ENCODE data around the gene ZCCHC7. TPM values are rescaled to one million over a fixed set of nuclear protein-coding genes. Genes with fewer than 3 reads are reported as not detected.

Gene ZCCHC7
- total and polyA plus RNA-seq, 10 of the 15 experiments (the other 5 are each of a cell fraction or from before 2014, with no cell fraction given): 42.9 to 178 (median 53.3) TPM

GRCh38 chr9:37269221-37269620, 148.8 kb downstream of the ZCCHC7 start:
- no peak overlapping the region for H3K4me2 ChIP-seq (ENCODE audit: control insufficient read depth, insufficient read depth)
- no peaks in the 10 kb centered on the region for H4K20me1 ChIP-seq (ENCODE audit: control insufficient read depth, insufficient read depth)
- ChIA-PET CTCF (interaction anchor here (1.5 kb wide), 1 partner anchor 10 kb away, joined by 4 read pairs; no protein-coding TSS in a partner anchor), SMC1A (ENCODE audit: uncharacterized antibody, unreplicated experiment) (interaction anchor here (0.9 to 2.0 kb wide), 4 partner anchors 12 to 235 kb away, joined by 3 to 8 read pairs (median 3); partner anchors contain the start of gene PAX5), RAD21 (ENCODE audit: unreplicated experiment) (no interaction called here), POLR2A (no interaction called here)
- no TSS peak for BruUV-seq (replicated peaks)
- no peaks in the 10 kb centered on the region for H3K4me1 ChIP-seq (ENCODE audit: control insufficient read depth, insufficient read depth, low read length)
- TF ChIP-seq CREM (IDR thresholded peaks at IDR 0.05; ENCODE audit: low read depth) (no peak), RELA (IDR thresholded peaks at IDR 0.05; ENCODE audit: borderline replicate concordance, partially characterized antibody) (no peak)
- TF ChIP-seq, protein P1, sequence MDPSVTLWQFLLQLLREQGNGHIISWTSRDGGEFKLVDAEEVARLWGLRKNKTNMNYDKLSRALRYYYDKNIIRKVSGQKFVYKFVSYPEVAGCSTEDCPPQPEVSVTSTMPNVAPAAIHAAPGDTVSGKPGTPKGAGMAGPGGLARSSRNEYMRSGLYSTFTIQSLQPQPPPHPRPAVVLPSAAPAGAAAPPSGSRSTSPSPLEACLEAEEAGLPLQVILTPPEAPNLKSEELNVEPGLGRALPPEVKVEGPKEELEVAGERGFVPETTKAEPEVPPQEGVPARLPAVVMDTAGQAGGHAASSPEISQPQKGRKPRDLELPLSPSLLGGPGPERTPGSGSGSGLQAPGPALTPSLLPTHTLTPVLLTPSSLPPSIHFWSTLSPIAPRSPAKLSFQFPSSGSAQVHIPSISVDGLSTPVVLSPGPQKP (IDR thresholded peaks at IDR 0.05; ENCODE audit: low read depth, low read length): no peak
- in situ Hi-C loops (cut with MboI): no loop called here
- peaks cover 3% of the 10 kb centered on the region for H3K79me2 ChIP-seq (ENCODE audit: control insufficient read depth, insufficient read depth, low read length)
- no peak overlapping the region for H3K27ac ChIP-seq (ENCODE audit: control insufficient read depth, insufficient read depth)
- 95% methylated on average over 5 of the region's 5 CpGs for WGBS (ENCODE audit: insufficient coverage, insufficient replicate concordance, low lambda C conversion rate, missing lambda C conversion rate)
- H3K9me3 ChIP-seq (replicated peaks; ENCODE audit: control insufficient read depth, insufficient read depth, low read length): no peaks in the 10 kb centered on the region; the same call in 1 of the 3 replicates
- intact Hi-C loops (cut with micrococcal nuclease; ENCODE audit: unreplicated experiment): no loop called here
- DNase-seq (ENCODE audit: low read depth, low spot score) (no peak), ATAC-seq (no peak), FAIRE-seq (no peak)
- no peaks in the 10 kb centered on the region for H3K27me3 ChIP-seq (replicated peaks in 1 of 2; ENCODE audit: control insufficient read depth in 2 of 2, insufficient read depth in 2 of 2, low read length in 1 of 2)
- H2AFZ ChIP-seq (ENCODE audit: control insufficient read depth, low read depth, low read length): no peak overlapping the region
- H3K9ac ChIP-seq (ENCODE audit: control insufficient read depth, insufficient read depth, low read length): no peak overlapping the region
- H3K4me3 ChIP-seq: no peak overlapping the region
- peaks cover 0 to 5% of the 10 kb centered on the region in 2 experiments; a peak in 2 of 4 replicates for H3K36me3 ChIP-seq (ENCODE audit: control insufficient read depth in 2 of 2, insufficient read depth in 2 of 2, low read length in 1 of 2)

GRCh38 chr9:37271679-37272078, 151.3 kb downstream of the ZCCHC7 start:
- RAD21 ChIA-PET (ENCODE audit: unreplicated experiment): no interaction called here
- H3K27ac ChIP-seq (ENCODE audit: control insufficient read depth, insufficient read depth): no peak overlapping the region
- H3K4me2 ChIP-seq (ENCODE audit: control insufficient read depth, insufficient read depth): no peak overlapping the region
- H3K27me3 ChIP-seq (replicated peaks in 1 of 2; ENCODE audit: control insufficient read depth in 2 of 2, insufficient read depth in 2 of 2, low read length in 1 of 2): no peaks in the 10 kb centered on the region
- H4K20me1 ChIP-seq (ENCODE audit: control insufficient read depth, insufficient read depth): no peaks in the 10 kb centered on the region
- no peaks in the 10 kb centered on the region; the same call in 1 of the 3 replicates for H3K9me3 ChIP-seq (replicated peaks; ENCODE audit: control insufficient read depth, insufficient read depth, low read length)
- in situ Hi-C loops (cut with MboI) (no loop called here), intact Hi-C loops (cut with micrococcal nuclease; ENCODE audit: unreplicated experiment) (no loop called here)
- 100% methylated on average over 6 of the region's 6 CpGs for WGBS (ENCODE audit: insufficient coverage, insufficient replicate concordance, low lambda C conversion rate, missing lambda C conversion rate)
- no TSS peak for BruUV-seq (replicated peaks)
- TF ChIP-seq RCOR1 (conservative IDR thresholded peaks at IDR 0.05; ENCODE audit: low read depth, low read length) (no peak), NFYA (IDR thresholded peaks at IDR 0.05; ENCODE audit: borderline replicate concordance, low read depth, low read length) (no peak), MYC (IDR thresholded peaks at IDR 0.05; ENCODE audit: insufficient read depth, insufficient read length, insufficient replicate concordance, low read length, severe bottlenecking) (no peak), ZNF384 (IDR thresholded peaks at IDR 0.05; ENCODE audit: borderline replicate concordance, low read depth, low read length) (no peak), PML (IDR thresholded peaks at IDR 0.05; ENCODE audit: low read length) (no peak)
- no peaks in the 10 kb centered on the region; a peak in 1 of 4 replicates for H3K36me3 ChIP-seq (ENCODE audit: control insufficient read depth in 2 of 2, insufficient read depth in 2 of 2, low read length in 1 of 2)
- no peak for DNase-seq (ENCODE audit: low read depth, low spot score)
- no peaks in the 10 kb centered on the region for H3K4me1 ChIP-seq (ENCODE audit: control insufficient read depth, insufficient read depth, low read length)
- CTCF ChIA-PET: no interaction called here
- peaks cover 5% of the 10 kb centered on the region for H3K79me2 ChIP-seq (ENCODE audit: control insufficient read depth, insufficient read depth, low read length)
- FAIRE-seq: no peak
- SMC1A ChIA-PET (ENCODE audit: uncharacterized antibody, unreplicated experiment): interaction anchor here (1.7 kb wide), 1 partner anchor 10 kb away, joined by 5 read pairs; no protein-coding TSS in a partner anchor
- H3K4me3 ChIP-seq: no peak overlapping the region
- H2AFZ ChIP-seq (ENCODE audit: control insufficient read depth, low read depth, low read length): no peak overlapping the region
- POLR2A ChIA-PET: interaction anchor here (0.6 kb wide), 1 partner anchor 264 kb away, joined by 4 read pairs; no protein-coding TSS in a partner anchor
- H3K9ac ChIP-seq (ENCODE audit: control insufficient read depth, insufficient read depth, low read length): no peak overlapping the region
- ATAC-seq: no peak

Data from GM12878 (cell line).